ENCODE results near the gene HAAO.

HAAO gene

GRCh38 chr2:42812899-42813479, 20.6 kb upstream of the HAAO start:
- no peak for DNase-seq

- DNase-seq: peak; percentile 39
Observed at GRCh38 chr2:42810971-42811811, 18.8 kb upstream of the HAAO start.

GRCh38 chr2:42810121-42810970, 18.0 kb upstream of the HAAO start:
- DNase-seq: peak; percentile 80

GRCh38 chr2:42809819-42810120, 17.4 kb upstream of the HAAO start:
- peak; percentile 25 for DNase-seq

- DNase-seq: peak; percentile 20
Observed at GRCh38 chr2:42809131-42809818, 16.9 kb upstream of the HAAO start.

GRCh38 chr2:42808301-42808700, 15.9 kb upstream of the HAAO start:
- DNase-seq: no peak

GRCh38 chr2:42806786-42807185, 14.4 kb upstream of the HAAO start:
- DNase-seq: no peak

- DNase-seq: no peak
Observed at GRCh38 chr2:42804891-42805290, 12.5 kb upstream of the HAAO start.

- DNase-seq: no peak
Observed at GRCh38 chr2:42804338-42804737, 12.0 kb upstream of the HAAO start.

GRCh38 chr2:42802150-42802549, 9.8 kb upstream of the HAAO start:
- no peak for DNase-seq

GRCh38 chr2:42801381-42801780, 9.0 kb upstream of the HAAO start:
- no peak for DNase-seq

- no peak for DNase-seq
Observed at GRCh38 chr2:42800981-42801380, 8.6 kb upstream of the HAAO start.

GRCh38 chr2:42800461-42800962, 8.1 kb upstream of the HAAO start:
- no peak for DNase-seq

GRCh38 chr2:42799881-42800280, 7.5 kb upstream of the HAAO start:
- no peak for DNase-seq

- DNase-seq: no peak
Observed at GRCh38 chr2:42797281-42797680, 4.9 kb upstream of the HAAO start.

- no peak for DNase-seq
Observed at GRCh38 chr2:42796427-42797248, 4.3 kb upstream of the HAAO start.

GRCh38 chr2:42795841-42796301, 3.5 kb upstream of the HAAO start:
- no peak for DNase-seq

- no peak for DNase-seq
Observed at GRCh38 chr2:42795275-42795674, 2.9 kb upstream of the HAAO start.

GRCh38 chr2:42794271-42795046, 2.1 kb upstream of the HAAO start:
- DNase-seq: no peak

- no peak for DNase-seq
Observed at GRCh38 chr2:42793334-42794270, 1.2 kb upstream of the HAAO start.

Measured in NCI-H748 treated with DMSO at 0.1 percent for 48 hours (cell line).